GM23338 (cell line): ENCODE measurements around the gene SRPK2. TPM values are rescaled to one million over a fixed set of nuclear protein-coding genes. Genes with fewer than 3 reads are reported as not detected.
A peak's percentile ranks its signal among the peaks of the same experiment; 100 is the strongest.

ENCODE experiments used
- ATAC-seq: fragments of 200-7000 bp; cut with Tn5 transposase; 3 replicates; pipeline ENCODE4 v1.9.1; 2020
- DNase-seq: peaks from one replicate; pipeline ENCODE4 v3.0.0-alpha.2; 2015; ENCODE audit warnings: low spot score
- H2AFZ ChIP-seq: fragments of 200-600 bp; sonication (generic); 2 replicates; pipeline ENCODE4 v1.8.0; 2016; ENCODE audit warnings: antibody characterized with exemption, mild to moderate bottlenecking, moderate library complexity
- H3F3A ChIP-seq: fragments of 200-600 bp; sonication (generic); replicated peaks from 2 replicates; pipeline ENCODE4 v1.8.0; 2017; ENCODE audit warnings: antibody characterized with exemption, mixed run types, low read depth
- H3K27ac ChIP-seq: fragments of 200-600 bp; sonication (generic); 2 replicates; pipeline ENCODE4 v1.6.1; 2016; ENCODE audit warnings: low read depth
- H3K27me3 ChIP-seq: fragments of 200-600 bp; sonication (generic); 2 replicates; pipeline ENCODE4 v1.8.0; 2016; ENCODE audit warnings: mild to moderate bottlenecking, mixed run types, moderate library complexity; ENCODE audit not compliant: insufficient read depth
- H3K36me3 ChIP-seq: fragments of 200-600 bp; sonication (generic); 2 replicates; pipeline ENCODE4 v1.8.0; 2016; ENCODE audit warnings: mild to moderate bottlenecking; ENCODE audit not compliant: insufficient read depth
- H3K4me1 ChIP-seq: fragments of 200-600 bp; sonication (generic); 2 replicates; pipeline ENCODE4 v1.8.0; 2016; ENCODE audit warnings: mild to moderate bottlenecking, moderate library complexity; ENCODE audit not compliant: insufficient read depth
- H3K4me2 ChIP-seq: fragments of 200-600 bp; sonication (generic); 2 replicates; pipeline ENCODE4 v1.7.1; 2017; ENCODE audit warnings: mixed run types
- H3K4me3 ChIP-seq: fragments of 200-600 bp; sonication (generic); 2 replicates; pipeline ENCODE4 v1.6.1; 2016; ENCODE audit warnings: mixed run types
- H3K79me2 ChIP-seq: fragments of 200-600 bp; sonication (generic); replicated peaks from 2 replicates; pipeline ENCODE4 v1.8.0; 2017; ENCODE audit warnings: mild to moderate bottlenecking; ENCODE audit not compliant: insufficient read depth
- H3K9me2 ChIP-seq: fragments of 200-600 bp; sonication (generic); 2 replicates; pipeline ENCODE4 v1.8.0; 2017; ENCODE audit not compliant: insufficient read depth
- H4K20me1 ChIP-seq: fragments of 200-600 bp; sonication (generic); replicated peaks from 2 replicates; pipeline ENCODE4 v1.8.0; 2017; ENCODE audit warnings: mild to moderate bottlenecking; ENCODE audit not compliant: insufficient read depth
- H3K27ac Mint-ChIP-seq: 2 replicates; pipeline ENCODE4 v1.8.0; 2020; ENCODE audit warnings: inconsistent platforms, mild to moderate bottlenecking, moderate library complexity, mixed read lengths
- H3K27me3 Mint-ChIP-seq: 3 replicates; pipeline ENCODE4 v1.8.0; 2022; ENCODE audit warnings: low read depth, mild to moderate bottlenecking, moderate library complexity, mixed read lengths, inconsistent platforms; ENCODE audit not compliant: insufficient read depth, poor library complexity
- H3K36me3 Mint-ChIP-seq: 3 replicates; pipeline ENCODE4 v1.8.0; 2021; ENCODE audit warnings: low read depth, mild to moderate bottlenecking, inconsistent platforms, moderate library complexity, mixed read lengths
- H3K4me1 Mint-ChIP-seq: 3 replicates; pipeline ENCODE4 v1.8.0; 2020; ENCODE audit warnings: mild to moderate bottlenecking, inconsistent platforms, mixed read lengths
- H3K4me3 Mint-ChIP-seq: 3 replicates; pipeline ENCODE4 v1.8.0; 2021; ENCODE audit warnings: moderate library complexity, mild to moderate bottlenecking, inconsistent platforms, mixed read lengths
- H3K9me3 Mint-ChIP-seq: 3 replicates; pipeline ENCODE4 v1.8.0; 2020; ENCODE audit warnings: moderate library complexity, mild to moderate bottlenecking, inconsistent platforms, mixed read lengths
- CREB1 ChIP-seq: fragments of 250-450 bp; sonication (Bioruptor Pico); IDR thresholded peaks from 2 replicates; pipeline ENCODE4 v1.5.0; 2020; ENCODE audit warnings: low read depth, mild to moderate bottlenecking, moderate library complexity
- EZH2 ChIP-seq: fragments of 200-600 bp; sonication (generic); IDR thresholded peaks from one replicate; pipeline ENCODE4 v1.8.0; 2017; ENCODE audit warnings: antibody characterized with exemption, mild to moderate bottlenecking, low read depth; ENCODE audit not compliant: unreplicated experiment
- EZH2phosphoT487 ChIP-seq: fragments of 200-600 bp; sonication (generic); IDR thresholded peaks from one replicate; pipeline ENCODE4 v1.8.1; 2018; ENCODE audit warnings: antibody characterized with exemption; ENCODE audit not compliant: unreplicated experiment
- JUNB ChIP-seq: IDR thresholded peaks from one replicate; pipeline ENCODE4 v1.6.1; 2016; ENCODE audit warnings: antibody characterized with exemption; ENCODE audit not compliant: unreplicated experiment
- STAT1 ChIP-seq: IDR thresholded peaks from one replicate; pipeline ENCODE4 v1.6.1; 2016; ENCODE audit warnings: antibody characterized with exemption; ENCODE audit not compliant: unreplicated experiment
- ZNF114 ChIP-seq: fragments of 250-450 bp; sonication (Bioruptor Pico); IDR thresholded peaks from 2 replicates; pipeline ENCODE4 v1.5.0; 2020; ENCODE audit warnings: mild to moderate bottlenecking, moderate library complexity
- ZNF331 ChIP-seq: fragments of 250-450 bp; sonication (Bioruptor Pico); IDR thresholded peaks from 2 replicates; pipeline ENCODE4 v1.5.0; 2020; ENCODE audit warnings: low read depth, mild to moderate bottlenecking, moderate library complexity
- polyA plus RNA-seq: library from polyadenylated mRNA; unstranded; fragments of >200 nt; fragmentation: Nextera tagmentation; extraction: Ambion mirVana; gene quantifications from 2 replicates; pipeline ENCODE4 v1.2.1, GENCODE V29; 2016
- total RNA-seq: library from RNA; depleted of rRNA; stranded (reverse); fragments of >200 nt; shearing (Covaris generic); gene quantifications from 2 replicates; pipeline ENCODE4 v1.2.3, GENCODE V29; 2014
- TF ChIP-seq, protein P1 (sequence below): IDR thresholded peaks from 2 replicates; pipeline ENCODE4 v1.6.1; 2016; ENCODE audit warnings: antibody characterized with exemption
- TF ChIP-seq, protein P2 (sequence below), 2 experiments: fragments of 200-600 bp in 1 of 2; sonication (generic) in 1 of 2; conservative IDR thresholded peaks; 2 replicates each; pipeline versions ENCODE4 v1.5.1 to v1.6.1; 2016 to 2017; ENCODE audit warnings: antibody characterized with exemption in 2 of 2, low read depth in 2 of 2, mild to moderate bottlenecking in 2 of 2, moderate library complexity in 1 of 2
- TF ChIP-seq, protein P3 (sequence below): fragments of 250-450 bp; sonication (Bioruptor Pico); IDR thresholded peaks from 2 replicates; pipeline ENCODE4 v1.5.0; 2020; ENCODE audit warnings: mild to moderate bottlenecking, moderate library complexity

Gene SRPK2
- total and polyA plus RNA-seq, 2 experiments from 2014 or later: 66.3 to 91.5 TPM

DNA sequence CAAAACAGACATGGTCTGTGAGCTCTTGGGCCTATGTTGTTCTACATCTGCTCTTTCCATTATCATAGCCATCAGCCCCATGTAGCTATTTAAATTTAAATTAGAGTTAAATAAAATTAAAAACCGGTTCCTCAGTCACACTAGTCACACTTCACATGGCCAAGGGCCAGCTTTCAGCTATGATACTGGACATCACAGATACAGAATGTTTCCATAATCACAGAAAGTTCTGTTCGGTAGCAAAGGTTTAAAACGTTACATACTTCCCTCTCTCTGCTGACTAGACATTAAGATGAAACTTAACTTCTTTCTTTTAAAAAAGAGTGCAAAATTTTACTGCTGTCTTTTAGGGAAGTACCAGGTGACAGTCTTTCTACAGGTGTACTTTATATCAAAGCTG, 43.0 kb downstream of the SRPK2 start:
- peak overlapping the region; percentile 64 for H3K4me2 ChIP-seq
- Mint-ChIP-seq H3K27ac (no peak overlapping the region), H3K4me1 (peaks cover 28% of the 10 kb centered on the region), H3K27me3 (peaks cover 7% of the 10 kb centered on the region), H3K36me3 (no peaks in the 10 kb centered on the region), H3K4me3 (no peak overlapping the region), H3K9me3 (no peaks in the 10 kb centered on the region)
- no peaks in the 10 kb centered on the region for H3K36me3 ChIP-seq
- H3K27ac ChIP-seq: no peak overlapping the region
- DNase-seq (no peak), ATAC-seq (no peak)
- no peak overlapping the region for H2AFZ ChIP-seq
- TF ChIP-seq, protein P1, sequence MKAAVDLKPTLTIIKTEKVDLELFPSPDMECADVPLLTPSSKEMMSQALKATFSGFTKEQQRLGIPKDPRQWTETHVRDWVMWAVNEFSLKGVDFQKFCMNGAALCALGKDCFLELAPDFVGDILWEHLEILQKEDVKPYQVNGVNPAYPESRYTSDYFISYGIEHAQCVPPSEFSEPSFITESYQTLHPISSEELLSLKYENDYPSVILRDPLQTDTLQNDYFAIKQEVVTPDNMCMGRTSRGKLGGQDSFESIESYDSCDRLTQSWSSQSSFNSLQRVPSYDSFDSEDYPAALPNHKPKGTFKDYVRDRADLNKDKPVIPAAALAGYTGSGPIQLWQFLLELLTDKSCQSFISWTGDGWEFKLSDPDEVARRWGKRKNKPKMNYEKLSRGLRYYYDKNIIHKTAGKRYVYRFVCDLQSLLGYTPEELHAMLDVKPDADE: no peak
- TF ChIP-seq, protein P2, sequence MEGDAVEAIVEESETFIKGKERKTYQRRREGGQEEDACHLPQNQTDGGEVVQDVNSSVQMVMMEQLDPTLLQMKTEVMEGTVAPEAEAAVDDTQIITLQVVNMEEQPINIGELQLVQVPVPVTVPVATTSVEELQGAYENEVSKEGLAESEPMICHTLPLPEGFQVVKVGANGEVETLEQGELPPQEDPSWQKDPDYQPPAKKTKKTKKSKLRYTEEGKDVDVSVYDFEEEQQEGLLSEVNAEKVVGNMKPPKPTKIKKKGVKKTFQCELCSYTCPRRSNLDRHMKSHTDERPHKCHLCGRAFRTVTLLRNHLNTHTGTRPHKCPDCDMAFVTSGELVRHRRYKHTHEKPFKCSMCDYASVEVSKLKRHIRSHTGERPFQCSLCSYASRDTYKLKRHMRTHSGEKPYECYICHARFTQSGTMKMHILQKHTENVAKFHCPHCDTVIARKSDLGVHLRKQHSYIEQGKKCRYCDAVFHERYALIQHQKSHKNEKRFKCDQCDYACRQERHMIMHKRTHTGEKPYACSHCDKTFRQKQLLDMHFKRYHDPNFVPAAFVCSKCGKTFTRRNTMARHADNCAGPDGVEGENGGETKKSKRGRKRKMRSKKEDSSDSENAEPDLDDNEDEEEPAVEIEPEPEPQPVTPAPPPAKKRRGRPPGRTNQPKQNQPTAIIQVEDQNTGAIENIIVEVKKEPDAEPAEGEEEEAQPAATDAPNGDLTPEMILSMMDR (conservative IDR thresholded peaks at IDR 0.05; ENCODE audit: low read depth in 2 of 2): no peak
- TF ChIP-seq ZNF114 (CRISPR knock-in tag) (no peak), ZNF331 (CRISPR knock-in tag) (no peak)
- no peaks in the 10 kb centered on the region for H3F3A ChIP-seq
- H3K27me3 ChIP-seq: no peaks in the 10 kb centered on the region
- H3K9me2 ChIP-seq: no peaks in the 10 kb centered on the region
- H3K4me1 ChIP-seq: peaks cover 29% of the 10 kb centered on the region
- peaks cover 95% of the 10 kb centered on the region for H3K79me2 ChIP-seq
- peaks cover 24% of the 10 kb centered on the region for H4K20me1 ChIP-seq
- 0 out of 2 replicates have a peak overlapping the region, but pooled peaks have one; percentile 12 for H3K4me3 ChIP-seq

DNA sequence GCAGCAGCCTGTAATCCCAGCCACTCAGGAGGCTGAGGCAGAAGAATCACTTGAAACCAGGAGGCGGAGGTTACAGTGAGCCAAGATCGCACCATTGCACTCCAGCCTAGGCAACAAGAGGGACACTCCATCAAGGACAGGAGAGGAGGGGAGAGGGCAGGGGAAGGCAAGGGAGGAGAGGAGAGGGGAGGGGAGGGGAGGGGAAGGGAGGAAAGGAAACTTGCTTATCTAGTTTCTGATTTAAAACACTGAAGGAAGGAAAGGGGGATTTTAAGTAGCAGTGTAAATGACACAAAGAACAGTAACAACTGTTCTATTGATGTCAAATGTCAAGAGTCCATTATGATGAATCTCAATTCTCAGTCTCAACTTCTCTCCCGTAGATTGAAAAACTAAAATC, 43.7 kb downstream of the SRPK2 start:
- peak overlapping the region; percentile 64 for H3K4me2 ChIP-seq
- H3K36me3 ChIP-seq: no peaks in the 10 kb centered on the region
- no peak overlapping the region for H3K27ac Mint-ChIP-seq
- ATAC-seq (no peak; the same call in 2 of the 3 replicates), DNase-seq (no peak)
- peaks cover 29% of the 10 kb centered on the region for H3K4me1 ChIP-seq
- H4K20me1 ChIP-seq: peaks cover 22% of the 10 kb centered on the region
- H3K4me1 Mint-ChIP-seq: peaks cover 30% of the 10 kb centered on the region
- H3K9me2 ChIP-seq: no peaks in the 10 kb centered on the region
- H3K79me2 ChIP-seq: peaks cover 95% of the 10 kb centered on the region
- H3K27me3 Mint-ChIP-seq: peaks cover 4% of the 10 kb centered on the region
- H3K4me3 Mint-ChIP-seq: no peak overlapping the region
- 0 out of 2 replicates have a peak overlapping the region, but pooled peaks have one; percentile 12 for H3K4me3 ChIP-seq
- no peaks in the 10 kb centered on the region for H3K27me3 ChIP-seq
- H3F3A ChIP-seq: no peaks in the 10 kb centered on the region
- H3K27ac ChIP-seq: no peak overlapping the region
- no peaks in the 10 kb centered on the region for H3K9me3 Mint-ChIP-seq
- no peaks in the 10 kb centered on the region for H3K36me3 Mint-ChIP-seq
- no peak overlapping the region for H2AFZ ChIP-seq
- no peak for TF ChIP-seq CREB1 (CRISPR knock-in tag)
- TF ChIP-seq EZH2phosphoT487: no peak
- TF ChIP-seq, protein P3, sequence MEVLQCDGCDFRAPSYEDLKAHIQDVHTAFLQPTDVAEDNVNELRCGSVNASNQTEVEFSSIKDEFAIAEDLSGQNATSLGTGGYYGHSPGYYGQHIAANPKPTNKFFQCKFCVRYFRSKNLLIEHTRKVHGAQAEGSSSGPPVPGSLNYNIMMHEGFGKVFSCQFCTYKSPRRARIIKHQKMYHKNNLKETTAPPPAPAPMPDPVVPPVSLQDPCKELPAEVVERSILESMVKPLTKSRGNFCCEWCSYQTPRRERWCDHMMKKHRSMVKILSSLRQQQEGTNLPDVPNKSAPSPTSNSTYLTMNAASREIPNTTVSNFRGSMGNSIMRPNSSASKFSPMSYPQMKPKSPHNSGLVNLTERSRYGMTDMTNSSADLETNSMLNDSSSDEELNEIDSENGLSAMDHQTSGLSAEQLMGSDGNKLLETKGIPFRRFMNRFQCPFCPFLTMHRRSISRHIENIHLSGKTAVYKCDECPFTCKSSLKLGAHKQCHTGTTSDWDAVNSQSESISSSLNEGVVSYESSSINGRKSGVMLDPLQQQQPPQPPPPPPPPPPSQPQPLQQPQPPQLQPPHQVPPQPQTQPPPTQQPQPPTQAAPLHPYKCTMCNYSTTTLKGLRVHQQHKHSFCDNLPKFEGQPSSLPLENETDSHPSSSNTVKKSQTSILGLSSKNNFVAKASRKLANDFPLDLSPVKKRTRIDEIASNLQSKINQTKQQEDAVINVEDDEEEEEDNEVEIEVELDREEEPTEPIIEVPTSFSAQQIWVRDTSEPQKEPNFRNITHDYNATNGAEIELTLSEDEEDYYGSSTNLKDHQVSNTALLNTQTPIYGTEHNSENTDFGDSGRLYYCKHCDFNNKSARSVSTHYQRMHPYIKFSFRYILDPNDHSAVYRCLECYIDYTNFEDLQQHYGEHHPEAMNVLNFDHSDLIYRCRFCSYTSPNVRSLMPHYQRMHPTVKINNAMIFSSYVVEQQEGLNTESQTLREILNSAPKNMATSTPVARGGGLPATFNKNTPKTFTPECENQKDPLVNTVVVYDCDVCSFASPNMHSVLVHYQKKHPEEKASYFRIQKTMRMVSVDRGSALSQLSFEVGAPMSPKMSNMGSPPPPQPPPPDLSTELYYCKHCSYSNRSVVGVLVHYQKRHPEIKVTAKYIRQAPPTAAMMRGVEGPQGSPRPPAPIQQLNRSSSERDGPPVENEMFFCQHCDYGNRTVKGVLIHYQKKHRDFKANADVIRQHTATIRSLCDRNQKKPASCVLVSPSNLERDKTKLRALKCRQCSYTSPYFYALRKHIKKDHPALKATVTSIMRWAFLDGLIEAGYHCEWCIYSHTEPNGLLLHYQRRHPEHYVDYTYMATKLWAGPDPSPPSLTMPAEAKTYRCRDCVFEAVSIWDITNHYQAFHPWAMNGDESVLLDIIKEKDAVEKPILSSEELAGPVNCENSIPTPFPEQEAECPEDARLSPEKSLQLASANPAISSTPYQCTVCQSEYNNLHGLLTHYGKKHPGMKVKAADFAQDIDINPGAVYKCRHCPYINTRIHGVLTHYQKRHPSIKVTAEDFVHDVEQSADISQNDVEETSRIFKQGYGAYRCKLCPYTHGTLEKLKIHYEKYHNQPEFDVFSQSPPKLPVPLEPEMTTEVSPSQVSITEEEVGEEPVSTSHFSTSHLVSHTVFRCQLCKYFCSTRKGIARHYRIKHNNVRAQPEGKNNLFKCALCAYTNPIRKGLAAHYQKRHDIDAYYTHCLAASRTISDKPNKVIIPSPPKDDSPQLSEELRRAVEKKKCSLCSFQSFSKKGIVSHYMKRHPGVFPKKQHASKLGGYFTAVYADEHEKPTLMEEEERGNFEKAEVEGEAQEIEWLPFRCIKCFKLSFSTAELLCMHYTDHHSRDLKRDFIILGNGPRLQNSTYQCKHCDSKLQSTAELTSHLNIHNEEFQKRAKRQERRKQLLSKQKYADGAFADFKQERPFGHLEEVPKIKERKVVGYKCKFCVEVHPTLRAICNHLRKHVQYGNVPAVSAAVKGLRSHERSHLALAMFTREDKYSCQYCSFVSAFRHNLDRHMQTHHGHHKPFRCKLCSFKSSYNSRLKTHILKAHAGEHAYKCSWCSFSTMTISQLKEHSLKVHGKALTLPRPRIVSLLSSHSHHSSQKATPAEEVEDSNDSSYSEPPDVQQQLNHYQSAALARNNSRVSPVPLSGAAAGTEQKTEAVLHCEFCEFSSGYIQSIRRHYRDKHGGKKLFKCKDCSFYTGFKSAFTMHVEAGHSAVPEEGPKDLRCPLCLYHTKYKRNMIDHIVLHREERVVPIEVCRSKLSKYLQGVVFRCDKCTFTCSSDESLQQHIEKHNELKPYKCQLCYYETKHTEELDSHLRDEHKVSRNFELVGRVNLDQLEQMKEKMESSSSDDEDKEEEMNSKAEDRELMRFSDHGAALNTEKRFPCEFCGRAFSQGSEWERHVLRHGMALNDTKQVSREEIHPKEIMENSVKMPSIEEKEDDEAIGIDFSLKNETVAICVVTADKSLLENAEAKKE (CRISPR knock-in tag): no peak
- no peak for TF ChIP-seq EZH2
- TF ChIP-seq JUNB: no peak
- TF ChIP-seq, protein P2 (conservative IDR thresholded peaks at IDR 0.05; ENCODE audit: low read depth in 2 of 2): no peak
- no peak for TF ChIP-seq STAT1
